22Rv1 (cell line): ENCODE measurements around the gene CCER1.

Source experiments
- H3K27ac ChIP-seq: fragments of 450-650 bp; 2 replicates; pipeline ENCODE4 v1.5.1; 2017
- CTCF ChIP-seq: fragments of 450-650 bp; IDR thresholded peaks from 2 replicates; pipeline ENCODE4 v1.5.1; 2017; ENCODE audit warnings: mild to moderate bottlenecking
- ZFX ChIP-seq: fragments of 450-650 bp; IDR thresholded peaks from 2 replicates; pipeline ENCODE4 v1.6.1; 2017; ENCODE audit warnings: antibody characterized with exemption, borderline replicate concordance

The CCER1 gene

GRCh38 chr12:90954921-90955320, at the start of gene CCER1:
TSS of gene CCER1 (minus strand) at chr12:90955176. CDS start at chr12:90954742, 434 bp downstream.
- TF ChIP-seq ZFX, result no peak
- no peak for TF ChIP-seq CTCF
- H3K27ac ChIP-seq, result no peak within 1 kb of the TSS

GRCh38 chr12:91003737-91004136, 48.8 kb upstream of the CCER1 start:
- no peak overlapping the region for H3K27ac ChIP-seq
- TF ChIP-seq ZFX, result no peak
- no peak for TF ChIP-seq CTCF

DNA sequence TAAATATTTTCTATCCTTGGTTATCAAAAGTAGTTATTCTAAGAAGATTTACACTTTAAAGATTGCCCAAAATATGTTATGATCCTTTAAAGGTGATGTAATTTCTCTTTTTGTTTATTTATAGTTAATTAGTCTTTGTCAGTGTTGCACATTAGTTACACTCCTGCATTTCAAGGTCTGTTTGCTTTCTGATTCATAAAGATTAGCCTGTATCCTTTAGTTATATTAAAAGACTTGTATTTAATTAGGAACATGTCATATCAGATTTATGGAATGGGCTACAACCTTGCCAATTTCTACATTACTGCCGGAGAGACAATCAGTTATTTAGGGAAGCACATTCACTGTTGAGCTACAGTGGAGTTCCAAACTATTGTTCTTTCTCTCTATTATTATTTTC, 46.3 kb upstream of the CCER1 start:
- TF ChIP-seq CTCF (no peak), ZFX (no peak)
- peak overlapping the region; percentile 69 for H3K27ac ChIP-seq

DNA sequence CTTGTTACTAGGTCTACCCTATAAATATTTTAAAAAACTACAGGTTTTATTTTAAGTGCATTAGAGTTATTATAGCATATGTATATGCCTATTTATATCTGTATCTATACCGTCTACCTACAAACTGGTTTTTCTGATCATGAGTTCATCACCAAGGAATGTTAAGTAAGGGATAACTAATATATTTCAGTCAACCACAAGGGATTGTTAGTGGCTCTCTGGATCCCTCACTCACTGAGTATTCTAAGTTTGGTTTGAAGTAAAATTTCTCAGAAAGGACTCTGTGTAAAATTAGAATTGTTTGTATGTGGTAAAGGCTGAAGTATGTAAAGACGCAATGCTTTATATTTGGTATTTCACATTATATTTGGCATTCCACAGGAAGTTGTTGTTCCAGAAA, 45.0 kb upstream of the CCER1 start:
- TF ChIP-seq CTCF (no peak), ZFX (no peak)
- H3K27ac ChIP-seq, result peak overlapping the region; percentile 69

DNA sequence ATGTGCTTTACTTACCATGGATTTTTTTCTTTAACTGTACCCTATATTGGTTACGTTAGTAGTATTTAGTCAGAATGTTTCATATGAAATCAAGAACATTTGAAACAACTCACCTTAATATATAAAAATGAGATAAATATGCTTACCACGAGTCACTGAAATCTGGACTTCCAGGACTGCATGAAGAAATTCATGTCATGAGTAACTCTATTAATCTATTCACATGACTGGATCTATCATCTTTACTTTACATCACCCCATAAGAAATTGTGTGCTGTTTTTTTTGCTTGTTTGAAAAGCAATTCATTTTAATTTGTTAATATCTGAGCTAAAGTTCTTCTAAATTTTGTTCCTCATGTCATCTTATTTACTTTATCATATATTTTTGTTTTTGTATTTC, 44.6 kb upstream of the CCER1 start:
- TF ChIP-seq CTCF (no peak), ZFX (no peak)
- peak overlapping the region; percentile 69 for H3K27ac ChIP-seq

DNA sequence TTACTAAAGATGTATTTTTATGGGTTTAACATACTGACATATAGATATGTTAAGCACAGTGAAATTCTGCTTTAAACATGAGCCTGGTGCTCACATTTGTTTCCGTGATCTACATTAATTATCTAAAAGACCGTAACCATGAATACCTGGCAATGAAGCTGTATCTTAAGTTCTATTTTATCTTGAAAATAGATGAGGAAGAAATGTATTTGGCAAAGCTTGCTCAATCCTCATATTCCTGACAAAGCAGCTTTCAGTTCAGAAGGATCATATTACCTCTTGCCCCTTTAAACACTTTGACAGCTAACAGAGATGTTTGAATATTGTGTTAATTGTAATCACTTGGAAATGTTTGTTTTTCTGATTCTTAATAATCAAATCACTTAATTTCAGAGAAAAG, 40.0 kb upstream of the CCER1 start:
- TF ChIP-seq ZFX (no peak), CTCF (no peak)
- H3K27ac ChIP-seq, result no peak overlapping the region

GRCh38 chr12:90991952-90992465, 37.0 kb upstream of the CCER1 start:
- TF ChIP-seq ZFX, result no peak
- TF ChIP-seq CTCF, result no peak
- H3K27ac ChIP-seq, result no peak overlapping the region
